HepG2 (cell line): Measurements from ENCODE around the gene STAG3. TPM values are rescaled to one million over a fixed set of nuclear protein-coding genes. Genes with fewer than 3 reads are reported as not detected.

Experiments
- ATM ChIP-seq: fragments of 450-650 bp; IDR thresholded peaks from 2 replicates; pipeline ENCODE4 v1.7.1; 2017; ENCODE audit warnings: mild to moderate bottlenecking, borderline replicate concordance
- CREB1 ChIP-seq, 2 experiments: fragments of 450-650 bp in 1 of 2; IDR thresholded peaks; 2 replicates each; pipeline ENCODE4 v1.6.1; 2016 to 2017; ENCODE audit warnings: control low read depth in 1 of 2, mild to moderate bottlenecking in 1 of 2, missing compliant biosample characterization in 1 of 2, missing genetic modification characterization in 1 of 2
- DMAP1 ChIP-seq: IDR thresholded peaks from 2 replicates; pipeline ENCODE4 v1.6.1; 2016
- GABPB1 ChIP-seq: IDR thresholded peaks from 2 replicates; pipeline ENCODE4 v1.6.1; 2016; ENCODE audit warnings: mild to moderate bottlenecking, missing genetic modification reagents, moderate library complexity, missing compliant biosample characterization
- IRF2 ChIP-seq: IDR thresholded peaks from 2 replicates; pipeline ENCODE4 v1.6.1; 2018; ENCODE audit warnings: missing genetic modification reagents, missing compliant biosample characterization
- ISL2 ChIP-seq: sonication (generic); formaldehyde crosslinking; IDR thresholded peaks from 2 replicates; pipeline ENCODE4 v1.5.0; 2020; ENCODE audit warnings: missing genetic modification reagents
- NFKBIZ ChIP-seq: IDR thresholded peaks from 2 replicates; pipeline ENCODE4 v1.6.1; 2018; ENCODE audit warnings: missing genetic modification reagents, missing compliant biosample characterization
- SIX1 ChIP-seq: sonication (generic); formaldehyde crosslinking; IDR thresholded peaks from 2 replicates; pipeline ENCODE4 v1.4.0; 2020; ENCODE audit warnings: missing genetic modification reagents, borderline replicate concordance
- TGIF2 ChIP-seq: IDR thresholded peaks from 2 replicates; pipeline ENCODE4 v1.6.1; 2016; ENCODE audit warnings: control low read depth, missing compliant biosample characterization
- U2AF1 ChIP-seq: fragments of 200-400 bp; formaldehyde crosslinking; optimal IDR thresholded peaks from 2 replicates; pipeline ENCODE3; 2017; ENCODE audit warnings: mild to moderate bottlenecking, low read depth, low read length
- ZNF33A ChIP-seq: sonication (generic); formaldehyde crosslinking; IDR thresholded peaks from 2 replicates; pipeline ENCODE4 v1.5.1; 2020; ENCODE audit warnings: missing genetic modification reagents, mild to moderate bottlenecking, moderate library complexity, borderline replicate concordance
- ZNF468 ChIP-seq: sonication (generic); formaldehyde crosslinking; IDR thresholded peaks from 2 replicates; pipeline ENCODE4 v1.8.0; 2022; ENCODE audit warnings: mild to moderate bottlenecking, moderate library complexity, missing genetic modification reagents
- ZNF891 ChIP-seq: sonication (generic); formaldehyde crosslinking; IDR thresholded peaks from 2 replicates; pipeline ENCODE4 v1.5.0; 2020; ENCODE audit warnings: mild to moderate bottlenecking, missing genetic modification reagents
- polyA plus RNA-seq, 8 experiments: library from polyadenylated mRNA; depleted of rRNA in 3 of 8; stranded (reverse) in 7 of 8; unstranded in 1 of 8; fragments of >200 nt; fragmentation: Illumina TruSeq in 4 of 8; extraction: Trizol in 4 of 8; gene quantifications; 2 replicates each; pipeline versions ENCODE4 v1.2.1 to v1.2.3, GENCODE V29; 2011 to 2016; ENCODE audit warnings: low read depth in 4 of 8, missing spikeins in 1 of 8, mixed read lengths in 1 of 8; ENCODE audit not compliant: insufficient read depth in 1 of 8
- total RNA-seq, 5 experiments: library from RNA; depleted of rRNA; stranded (reverse); fragments of >200 nt; fragmentation: Illumina TruSeq; extraction: Trizol; gene quantifications; 2 replicates each; pipeline ENCODE4 v1.2.3, GENCODE V29; 2016; ENCODE audit warnings: low read depth in 1 of 5
- TF ChIP-seq, protein P1 (sequence below): IDR thresholded peaks from 2 replicates; pipeline ENCODE4 v1.6.1; 2016
- TF ChIP-seq, protein P2 (sequence below): IDR thresholded peaks from 2 replicates; pipeline ENCODE4 v1.6.1; 2016; ENCODE audit warnings: mild to moderate bottlenecking
- TF ChIP-seq, protein P3 (sequence below): sonication (generic); formaldehyde crosslinking; IDR thresholded peaks from 2 replicates; pipeline ENCODE4 v1.8.1; 2023; ENCODE audit warnings: mild to moderate bottlenecking, missing genetic modification reagents, borderline replicate concordance
- TF ChIP-seq, protein P4 (sequence below): IDR thresholded peaks from 2 replicates; pipeline ENCODE4 v1.6.1; 2018; ENCODE audit warnings: missing genetic modification reagents
- TF ChIP-seq, protein P5 (sequence below): sonication (generic); formaldehyde crosslinking; IDR thresholded peaks from 2 replicates; pipeline ENCODE4 v1.4.0; 2020; ENCODE audit warnings: mild to moderate bottlenecking, missing genetic modification reagents
- TF ChIP-seq, protein P6 (sequence below), 2 experiments: sonication (generic) in 1 of 2; formaldehyde crosslinking in 1 of 2; IDR thresholded peaks; 2 replicates each; pipeline versions ENCODE4 v1.4.0 to v1.6.1; 2018 to 2020; ENCODE audit warnings: missing genetic modification reagents in 2 of 2, borderline replicate concordance in 1 of 2, low read depth in 1 of 2, mild to moderate bottlenecking in 1 of 2, missing biosample characterization in 1 of 2

The STAG3 gene
- total and polyA plus RNA-seq, 2 of the 13 experiments (the other 11 are each of a cell fraction or from before 2014, with no cell fraction given) = 0.09 to 0.33 TPM

DNA sequence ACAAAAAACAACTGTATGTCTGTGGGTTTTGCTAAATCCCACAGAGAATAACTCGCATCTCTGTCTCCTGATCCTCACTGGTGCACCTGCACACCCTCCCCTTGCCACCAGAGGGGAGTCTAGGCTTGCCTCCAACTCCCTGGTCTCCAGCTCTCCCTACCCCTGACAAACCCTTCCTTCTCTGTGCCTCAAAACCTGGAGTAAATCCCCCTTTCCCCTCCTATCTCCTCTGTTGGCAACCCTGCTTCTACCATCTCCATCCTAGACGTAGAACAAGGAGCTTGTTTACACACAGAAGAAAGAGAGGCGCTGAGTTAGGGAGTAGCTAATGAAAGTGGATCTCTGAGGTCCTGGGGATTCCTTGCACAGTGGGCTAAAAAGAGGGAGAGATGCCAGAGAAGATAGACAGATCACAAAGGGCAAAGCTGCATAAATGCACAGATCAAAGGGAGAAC is 45.0 kb upstream of the STAG3 start (continued):
- no peak for TF ChIP-seq CREB1 (IDR thresholded peaks at IDR 0.05)
- TF ChIP-seq CREB1 (CRISPR knock-in tag; IDR thresholded peaks at IDR 0.05) = no peak
- TF ChIP-seq, protein P1, sequence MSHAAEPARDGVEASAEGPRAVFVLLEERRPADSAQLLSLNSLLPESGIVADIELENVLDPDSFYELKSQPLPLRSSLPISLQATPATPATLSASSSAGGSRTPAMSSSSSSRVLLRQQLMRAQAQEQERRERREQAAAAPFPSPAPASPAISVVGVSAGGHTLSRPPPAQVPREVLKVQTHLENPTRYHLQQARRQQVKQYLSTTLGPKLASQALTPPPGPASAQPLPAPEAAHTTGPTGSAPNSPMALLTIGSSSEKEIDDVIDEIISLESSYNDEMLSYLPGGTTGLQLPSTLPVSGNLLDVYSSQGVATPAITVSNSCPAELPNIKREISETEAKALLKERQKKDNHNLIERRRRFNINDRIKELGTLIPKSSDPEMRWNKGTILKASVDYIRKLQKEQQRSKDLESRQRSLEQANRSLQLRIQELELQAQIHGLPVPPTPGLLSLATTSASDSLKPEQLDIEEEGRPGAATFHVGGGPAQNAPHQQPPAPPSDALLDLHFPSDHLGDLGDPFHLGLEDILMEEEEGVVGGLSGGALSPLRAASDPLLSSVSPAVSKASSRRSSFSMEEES (CRISPR knock-in tag) = 0 out of 2 replicates have a peak, but pooled peaks have one; percentile 0
- no peak for TF ChIP-seq ZNF468 (CRISPR knock-in tag)
- TF ChIP-seq, protein P2, sequence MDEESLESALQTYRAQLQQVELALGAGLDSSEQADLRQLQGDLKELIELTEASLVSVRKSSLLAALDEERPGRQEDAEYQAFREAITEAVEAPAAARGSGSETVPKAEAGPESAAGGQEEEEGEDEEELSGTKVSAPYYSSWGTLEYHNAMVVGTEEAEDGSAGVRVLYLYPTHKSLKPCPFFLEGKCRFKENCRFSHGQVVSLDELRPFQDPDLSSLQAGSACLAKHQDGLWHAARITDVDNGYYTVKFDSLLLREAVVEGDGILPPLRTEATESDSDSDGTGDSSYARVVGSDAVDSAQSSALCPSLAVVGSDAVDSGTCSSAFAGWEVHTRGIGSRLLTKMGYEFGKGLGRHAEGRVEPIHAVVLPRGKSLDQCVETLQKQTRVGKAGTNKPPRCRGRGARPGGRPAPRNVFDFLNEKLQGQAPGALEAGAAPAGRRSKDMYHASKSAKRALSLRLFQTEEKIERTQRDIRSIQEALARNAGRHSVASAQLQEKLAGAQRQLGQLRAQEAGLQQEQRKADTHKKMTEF (CRISPR knock-in tag) = no peak
- no peak for TF ChIP-seq DMAP1
- TF ChIP-seq ZNF891 (CRISPR knock-in tag) = no peak
- no peak for TF ChIP-seq ATM
- TF ChIP-seq, protein P3, sequence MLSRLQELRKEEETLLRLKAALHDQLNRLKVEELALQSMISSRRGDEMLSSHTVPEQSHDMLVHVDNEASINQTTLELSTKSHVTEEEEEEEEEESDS (CRISPR knock-in tag) = no peak
- TF ChIP-seq ISL2 = no peak
- TF ChIP-seq, protein P4, sequence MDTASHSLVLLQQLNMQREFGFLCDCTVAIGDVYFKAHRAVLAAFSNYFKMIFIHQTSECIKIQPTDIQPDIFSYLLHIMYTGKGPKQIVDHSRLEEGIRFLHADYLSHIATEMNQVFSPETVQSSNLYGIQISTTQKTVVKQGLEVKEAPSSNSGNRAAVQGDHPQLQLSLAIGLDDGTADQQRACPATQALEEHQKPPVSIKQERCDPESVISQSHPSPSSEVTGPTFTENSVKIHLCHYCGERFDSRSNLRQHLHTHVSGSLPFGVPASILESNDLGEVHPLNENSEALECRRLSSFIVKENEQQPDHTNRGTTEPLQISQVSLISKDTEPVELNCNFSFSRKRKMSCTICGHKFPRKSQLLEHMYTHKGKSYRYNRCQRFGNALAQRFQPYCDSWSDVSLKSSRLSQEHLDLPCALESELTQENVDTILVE (CRISPR knock-in tag) = 0 out of 2 replicates have a peak, but pooled peaks have one; percentile 29
- TF ChIP-seq, protein P5, sequence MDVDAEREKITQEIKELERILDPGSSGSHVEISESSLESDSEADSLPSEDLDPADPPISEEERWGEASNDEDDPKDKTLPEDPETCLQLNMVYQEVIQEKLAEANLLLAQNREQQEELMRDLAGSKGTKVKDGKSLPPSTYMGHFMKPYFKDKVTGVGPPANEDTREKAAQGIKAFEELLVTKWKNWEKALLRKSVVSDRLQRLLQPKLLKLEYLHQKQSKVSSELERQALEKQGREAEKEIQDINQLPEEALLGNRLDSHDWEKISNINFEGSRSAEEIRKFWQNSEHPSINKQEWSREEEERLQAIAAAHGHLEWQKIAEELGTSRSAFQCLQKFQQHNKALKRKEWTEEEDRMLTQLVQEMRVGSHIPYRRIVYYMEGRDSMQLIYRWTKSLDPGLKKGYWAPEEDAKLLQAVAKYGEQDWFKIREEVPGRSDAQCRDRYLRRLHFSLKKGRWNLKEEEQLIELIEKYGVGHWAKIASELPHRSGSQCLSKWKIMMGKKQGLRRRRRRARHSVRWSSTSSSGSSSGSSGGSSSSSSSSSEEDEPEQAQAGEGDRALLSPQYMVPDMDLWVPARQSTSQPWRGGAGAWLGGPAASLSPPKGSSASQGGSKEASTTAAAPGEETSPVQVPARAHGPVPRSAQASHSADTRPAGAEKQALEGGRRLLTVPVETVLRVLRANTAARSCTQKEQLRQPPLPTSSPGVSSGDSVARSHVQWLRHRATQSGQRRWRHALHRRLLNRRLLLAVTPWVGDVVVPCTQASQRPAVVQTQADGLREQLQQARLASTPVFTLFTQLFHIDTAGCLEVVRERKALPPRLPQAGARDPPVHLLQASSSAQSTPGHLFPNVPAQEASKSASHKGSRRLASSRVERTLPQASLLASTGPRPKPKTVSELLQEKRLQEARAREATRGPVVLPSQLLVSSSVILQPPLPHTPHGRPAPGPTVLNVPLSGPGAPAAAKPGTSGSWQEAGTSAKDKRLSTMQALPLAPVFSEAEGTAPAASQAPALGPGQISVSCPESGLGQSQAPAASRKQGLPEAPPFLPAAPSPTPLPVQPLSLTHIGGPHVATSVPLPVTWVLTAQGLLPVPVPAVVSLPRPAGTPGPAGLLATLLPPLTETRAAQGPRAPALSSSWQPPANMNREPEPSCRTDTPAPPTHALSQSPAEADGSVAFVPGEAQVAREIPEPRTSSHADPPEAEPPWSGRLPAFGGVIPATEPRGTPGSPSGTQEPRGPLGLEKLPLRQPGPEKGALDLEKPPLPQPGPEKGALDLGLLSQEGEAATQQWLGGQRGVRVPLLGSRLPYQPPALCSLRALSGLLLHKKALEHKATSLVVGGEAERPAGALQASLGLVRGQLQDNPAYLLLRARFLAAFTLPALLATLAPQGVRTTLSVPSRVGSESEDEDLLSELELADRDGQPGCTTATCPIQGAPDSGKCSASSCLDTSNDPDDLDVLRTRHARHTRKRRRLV (CRISPR knock-in tag) = no peak
- no peak for TF ChIP-seq GABPB1 (CRISPR knock-in tag)
- 0 out of 2 replicates have a peak, but pooled peaks have one; percentile 34 for TF ChIP-seq IRF2 (CRISPR knock-in tag)
- TF ChIP-seq SIX1 (CRISPR knock-in tag) = no peak
- no peak for TF ChIP-seq NFKBIZ
- no peak for TF ChIP-seq ZNF33A (CRISPR knock-in tag)
- TF ChIP-seq, protein P6, sequence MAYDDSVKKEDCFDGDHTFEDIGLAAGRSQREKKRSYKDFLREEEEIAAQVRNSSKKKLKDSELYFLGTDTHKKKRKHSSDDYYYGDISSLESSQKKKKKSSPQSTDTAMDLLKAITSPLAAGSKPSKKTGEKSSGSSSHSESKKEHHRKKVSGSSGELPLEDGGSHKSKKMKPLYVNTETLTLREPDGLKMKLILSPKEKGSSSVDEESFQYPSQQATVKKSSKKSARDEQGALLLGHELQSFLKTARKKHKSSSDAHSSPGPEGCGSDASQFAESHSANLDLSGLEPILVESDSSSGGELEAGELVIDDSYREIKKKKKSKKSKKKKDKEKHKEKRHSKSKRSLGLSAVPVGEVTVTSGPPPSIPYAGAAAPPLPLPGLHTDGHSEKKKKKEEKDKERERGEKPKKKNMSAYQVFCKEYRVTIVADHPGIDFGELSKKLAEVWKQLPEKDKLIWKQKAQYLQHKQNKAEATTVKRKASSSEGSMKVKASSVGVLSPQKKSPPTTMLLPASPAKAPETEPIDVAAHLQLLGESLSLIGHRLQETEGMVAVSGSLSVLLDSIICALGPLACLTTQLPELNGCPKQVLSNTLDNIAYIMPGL (CRISPR knock-in tag; IDR thresholded peaks at IDR 0.05; ENCODE audit: borderline replicate concordance in 1 of 2, low read depth in 1 of 2) = 0 out of 4 replicates have a peak, but pooled peaks of 1 of the 2 experiments have one; percentile 67
- 0 out of 2 replicates have a peak, but pooled peaks have one; percentile 32 for TF ChIP-seq TGIF2 (CRISPR knock-in tag)
- TF ChIP-seq U2AF1 = no peak
